ENCODE results near the gene CAMKK2. TPM values are rescaled to one million over a fixed set of nuclear protein-coding genes. Genes with fewer than 3 reads are reported as not detected.

CAMKK2 gene
- total RNA-seq: 12.5 TPM

GRCh38 chr12:121296618-121297434 is at the start of gene CAMKK2:
Gene CAMKK2, minus strand, starts transcription at chr12:121296709. Its CDS starts 22,183 bp downstream, at chr12:121274526.
- Histone ChIP-seq H3K36me3 (ENCODE audit: control insufficient read depth in 3 of 3, insufficient read depth in 3 of 3, low read length in 3 of 3) (peaks cover 0 to 5% (median 5%) of the 10 kb centered on the region in 3 donors), H3K4me1 (ENCODE audit: control insufficient read depth in 3 of 3, insufficient read depth in 3 of 3, low read length in 3 of 3) (peaks cover 22 to 27% (median 26%) of the 10 kb centered on the region in 3 donors), H3K9ac (ENCODE audit: low read depth in 1 of 3, low read length in 3 of 3) (peak within 1 kb of the TSS; percentile 82 to 92 (median 84)), H3K27me3 (ENCODE audit: control insufficient read depth in 3 of 3, insufficient read depth in 3 of 3, low read length in 3 of 3) (no peaks in the 10 kb centered on the region), H3K4me3 (ENCODE audit: low read length in 3 of 3) (peak within 1 kb of the TSS; percentile 90 to 91 (median 90)), H3K27ac (ENCODE audit: low read depth, low read length) (peak within 1 kb of the TSS; percentile 58), H3K9me3 (ENCODE audit: control insufficient read depth in 3 of 3, low read length in 3 of 3) (no peaks in the 10 kb centered on the region)

GRCh38 chr12:121345151-121345815 is 48.8 kb upstream of the CAMKK2 start:
- peaks cover 27 to 50% (median 45%) of the 10 kb centered on the region in 3 donors for H3K36me3 ChIP-seq (ENCODE audit: control insufficient read depth in 3 of 3, insufficient read depth in 3 of 3, low read length in 3 of 3)
- H3K9me3 ChIP-seq (ENCODE audit: control insufficient read depth in 3 of 3, low read length in 3 of 3): no peaks in the 10 kb centered on the region
- H3K27ac ChIP-seq (ENCODE audit: low read depth, low read length): no peak overlapping the region
- H3K9ac ChIP-seq (ENCODE audit: low read depth in 1 of 3, low read length in 3 of 3): no peak overlapping the region
- H3K4me1 ChIP-seq (ENCODE audit: control insufficient read depth in 3 of 3, insufficient read depth in 3 of 3, low read length in 3 of 3): no peaks in the 10 kb centered on the region
- no peak overlapping the region for H3K4me3 ChIP-seq (ENCODE audit: low read length in 3 of 3)
- H3K27me3 ChIP-seq (ENCODE audit: control insufficient read depth in 3 of 3, insufficient read depth in 3 of 3, low read length in 3 of 3): no peaks in the 10 kb centered on the region

DNA sequence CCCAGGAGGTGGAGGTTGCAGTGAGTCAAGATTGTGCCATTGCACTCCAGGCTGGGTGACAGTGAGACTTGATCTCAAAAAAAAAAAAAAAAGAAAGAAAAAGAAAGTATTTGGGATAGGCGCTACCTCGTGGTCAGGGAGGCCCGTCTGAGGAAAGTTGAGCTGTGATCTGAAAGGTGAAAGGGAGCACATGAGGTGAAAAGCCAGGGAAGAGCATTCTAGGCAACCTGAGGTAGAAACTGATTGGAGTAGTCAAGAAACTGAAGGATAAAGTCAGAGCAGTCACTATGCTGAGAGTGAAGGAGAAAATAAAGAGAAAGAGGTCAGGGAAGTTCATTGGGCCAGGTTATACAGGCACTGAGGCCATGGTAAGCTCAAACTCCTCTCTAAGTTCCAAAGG is 48.0 kb upstream of the CAMKK2 start:
- Histone ChIP-seq H3K9ac (ENCODE audit: low read depth in 1 of 3, low read length in 3 of 3) (no peak overlapping the region), H3K9me3 (ENCODE audit: control insufficient read depth in 3 of 3, low read length in 3 of 3) (no peaks in the 10 kb centered on the region), H3K27ac (ENCODE audit: low read depth, low read length) (no peak overlapping the region), H3K4me3 (ENCODE audit: low read length in 3 of 3) (no peak overlapping the region), H3K4me1 (ENCODE audit: control insufficient read depth in 3 of 3, insufficient read depth in 3 of 3, low read length in 3 of 3) (no peaks in the 10 kb centered on the region), H3K36me3 (ENCODE audit: control insufficient read depth in 3 of 3, insufficient read depth in 3 of 3, low read length in 3 of 3) (peaks cover 27 to 50% (median 45%) of the 10 kb centered on the region in 3 donors), H3K27me3 (ENCODE audit: control insufficient read depth in 3 of 3, insufficient read depth in 3 of 3, low read length in 3 of 3) (no peaks in the 10 kb centered on the region)

GRCh38 chr12:121337416-121337815 is 40.9 kb upstream of the CAMKK2 start:
- H3K36me3 ChIP-seq (ENCODE audit: control insufficient read depth in 3 of 3, insufficient read depth in 3 of 3, low read length in 3 of 3): peaks cover 22 to 26% (median 25%) of the 10 kb centered on the region in 3 donors
- H3K4me3 ChIP-seq (ENCODE audit: low read length in 3 of 3): no peak overlapping the region
- H3K9ac ChIP-seq (ENCODE audit: low read depth in 1 of 3, low read length in 3 of 3): no peak overlapping the region
- peaks cover 0 to 2% (median 0%) of the 10 kb centered on the region in 3 donors for H3K4me1 ChIP-seq (ENCODE audit: control insufficient read depth in 3 of 3, insufficient read depth in 3 of 3, low read length in 3 of 3)
- H3K27ac ChIP-seq (ENCODE audit: low read depth, low read length): no peak overlapping the region
- no peaks in the 10 kb centered on the region for H3K9me3 ChIP-seq (ENCODE audit: control insufficient read depth in 3 of 3, low read length in 3 of 3)
- no peaks in the 10 kb centered on the region for H3K27me3 ChIP-seq (ENCODE audit: control insufficient read depth in 3 of 3, insufficient read depth in 3 of 3, low read length in 3 of 3)

DNA sequence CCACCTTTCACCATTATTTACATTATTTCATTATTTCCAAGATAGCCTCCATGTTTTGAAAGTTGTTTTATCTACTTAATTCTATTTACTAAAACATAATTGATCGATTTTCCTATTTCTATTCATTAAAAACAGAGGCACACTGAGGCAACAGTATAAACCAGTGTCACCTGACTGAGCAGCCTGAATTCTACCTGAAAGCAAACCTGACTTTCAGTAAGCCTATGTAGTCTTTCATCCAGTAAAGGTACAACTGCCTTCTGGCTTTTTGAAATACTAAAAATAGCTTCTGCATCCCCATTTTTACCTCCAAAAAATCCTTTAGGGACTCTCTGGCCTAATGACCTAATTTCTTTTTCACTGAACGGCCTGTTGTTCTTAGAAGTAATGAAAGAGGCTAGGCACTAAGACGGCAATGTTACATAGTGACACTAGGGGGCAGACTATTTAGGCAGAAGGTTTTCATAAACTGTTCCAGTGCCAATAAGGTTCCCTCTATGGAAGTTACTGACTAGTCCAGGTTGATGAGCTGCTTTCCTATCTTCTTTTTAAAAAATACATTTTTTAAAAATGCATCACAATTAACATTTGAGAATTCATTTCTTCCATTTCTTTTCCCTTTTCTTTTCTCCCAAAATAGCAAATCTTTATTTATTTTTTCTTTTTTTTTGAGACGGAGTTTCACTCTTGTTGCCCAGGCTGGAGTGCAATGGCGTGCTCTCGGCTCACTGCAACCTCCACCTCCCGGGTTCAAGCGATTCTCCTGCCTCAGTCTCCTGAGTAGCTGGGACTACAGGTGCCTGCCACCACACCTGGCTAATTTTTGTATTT is 38.2 kb upstream of the CAMKK2 start:
- Histone ChIP-seq H3K9ac (ENCODE audit: low read depth in 1 of 3, low read length in 3 of 3) (no peak overlapping the region), H3K27me3 (ENCODE audit: control insufficient read depth in 3 of 3, insufficient read depth in 3 of 3, low read length in 3 of 3) (no peaks in the 10 kb centered on the region), H3K27ac (ENCODE audit: low read depth, low read length) (no peak overlapping the region), H3K4me1 (ENCODE audit: control insufficient read depth in 3 of 3, insufficient read depth in 3 of 3, low read length in 3 of 3) (peaks cover 0 to 2% (median 0%) of the 10 kb centered on the region in 3 donors), H3K9me3 (ENCODE audit: control insufficient read depth in 3 of 3, low read length in 3 of 3) (no peaks in the 10 kb centered on the region), H3K4me3 (ENCODE audit: low read length in 3 of 3) (no peak overlapping the region), H3K36me3 (ENCODE audit: control insufficient read depth in 3 of 3, insufficient read depth in 3 of 3, low read length in 3 of 3) (peaks cover 30 to 36% (median 34%) of the 10 kb centered on the region in 3 donors)

- Histone ChIP-seq H3K27me3 (ENCODE audit: control insufficient read depth in 3 of 3, insufficient read depth in 3 of 3, low read length in 3 of 3) (no peaks in the 10 kb centered on the region), H3K4me1 (ENCODE audit: control insufficient read depth in 3 of 3, insufficient read depth in 3 of 3, low read length in 3 of 3) (peaks cover 0 to 2% (median 0%) of the 10 kb centered on the region in 3 donors), H3K9ac (ENCODE audit: low read depth in 1 of 3, low read length in 3 of 3) (no peak overlapping the region), H3K27ac (ENCODE audit: low read depth, low read length) (no peak overlapping the region), H3K4me3 (ENCODE audit: low read length in 3 of 3) (no peak overlapping the region), H3K36me3 (ENCODE audit: control insufficient read depth in 3 of 3, insufficient read depth in 3 of 3, low read length in 3 of 3) (peaks cover 31 to 43% (median 42%) of the 10 kb centered on the region in 3 donors), H3K9me3 (ENCODE audit: control insufficient read depth in 3 of 3, low read length in 3 of 3) (no peaks in the 10 kb centered on the region)
These were observed 37.2 kb upstream of the CAMKK2 start for GRCh38 chr12:121333747-121334146.

GRCh38 chr12:121331248-121331647 is 34.7 kb upstream of the CAMKK2 start:
- H3K9ac ChIP-seq (ENCODE audit: low read depth in 1 of 3, low read length in 3 of 3): no peak overlapping the region
- no peak overlapping the region for H3K27ac ChIP-seq (ENCODE audit: low read depth, low read length)
- no peaks in the 10 kb centered on the region for H3K27me3 ChIP-seq (ENCODE audit: control insufficient read depth in 3 of 3, insufficient read depth in 3 of 3, low read length in 3 of 3)
- no peaks in the 10 kb centered on the region for H3K9me3 ChIP-seq (ENCODE audit: control insufficient read depth in 3 of 3, low read length in 3 of 3)
- H3K4me3 ChIP-seq (ENCODE audit: low read length in 3 of 3): no peak overlapping the region
- peaks cover 39 to 68% (median 62%) of the 10 kb centered on the region in 3 donors for H3K36me3 ChIP-seq (ENCODE audit: control insufficient read depth in 3 of 3, insufficient read depth in 3 of 3, low read length in 3 of 3)
- H3K4me1 ChIP-seq (ENCODE audit: control insufficient read depth in 3 of 3, insufficient read depth in 3 of 3, low read length in 3 of 3): peaks cover 6 to 10% (median 9%) of the 10 kb centered on the region in 3 donors

GRCh38 chr12:121330692-121331091 is 34.2 kb upstream of the CAMKK2 start:
- Histone ChIP-seq H3K4me3 (ENCODE audit: low read length in 3 of 3) (no peak overlapping the region), H3K9ac (ENCODE audit: low read depth in 1 of 3, low read length in 3 of 3) (no peak overlapping the region), H3K9me3 (ENCODE audit: control insufficient read depth in 3 of 3, low read length in 3 of 3) (no peaks in the 10 kb centered on the region), H3K27me3 (ENCODE audit: control insufficient read depth in 3 of 3, insufficient read depth in 3 of 3, low read length in 3 of 3) (no peaks in the 10 kb centered on the region), H3K4me1 (ENCODE audit: control insufficient read depth in 3 of 3, insufficient read depth in 3 of 3, low read length in 3 of 3) (peaks cover 6 to 10% (median 9%) of the 10 kb centered on the region in 3 donors), H3K27ac (ENCODE audit: low read depth, low read length) (no peak overlapping the region), H3K36me3 (ENCODE audit: control insufficient read depth in 3 of 3, insufficient read depth in 3 of 3, low read length in 3 of 3) (peaks cover 41 to 72% (median 66%) of the 10 kb centered on the region in 3 donors)

GRCh38 chr12:121330195-121330594 is 33.7 kb upstream of the CAMKK2 start:
- Histone ChIP-seq H3K36me3 (ENCODE audit: control insufficient read depth in 3 of 3, insufficient read depth in 3 of 3, low read length in 3 of 3) (peaks cover 38 to 70% (median 66%) of the 10 kb centered on the region in 3 donors), H3K27ac (ENCODE audit: low read depth, low read length) (no peak overlapping the region), H3K27me3 (ENCODE audit: control insufficient read depth in 3 of 3, insufficient read depth in 3 of 3, low read length in 3 of 3) (no peaks in the 10 kb centered on the region), H3K9ac (ENCODE audit: low read depth in 1 of 3, low read length in 3 of 3) (no peak overlapping the region), H3K4me1 (ENCODE audit: control insufficient read depth in 3 of 3, insufficient read depth in 3 of 3, low read length in 3 of 3) (peaks cover 6 to 10% (median 9%) of the 10 kb centered on the region in 3 donors), H3K9me3 (ENCODE audit: control insufficient read depth in 3 of 3, low read length in 3 of 3) (no peaks in the 10 kb centered on the region), H3K4me3 (ENCODE audit: low read length in 3 of 3) (no peak overlapping the region)

Measured in skeletal muscle tissue (tissue), 4 donors.